NCI-H446 treated with DMSO at 0.1 percent for 48 hours (cell line): Measurements from ENCODE around the gene HSF2BP.
"Not testable (repeated sequence)": the region's sequence is repeated elsewhere in the genome, so short reads cannot be mapped to it uniquely, and the experiment has no call there.

Source experiments
- DNase-seq: peaks from one replicate; lab custom pipeline; 2025; lab: John Stamatoyannopoulos, UW

HSF2BP gene

DNA sequence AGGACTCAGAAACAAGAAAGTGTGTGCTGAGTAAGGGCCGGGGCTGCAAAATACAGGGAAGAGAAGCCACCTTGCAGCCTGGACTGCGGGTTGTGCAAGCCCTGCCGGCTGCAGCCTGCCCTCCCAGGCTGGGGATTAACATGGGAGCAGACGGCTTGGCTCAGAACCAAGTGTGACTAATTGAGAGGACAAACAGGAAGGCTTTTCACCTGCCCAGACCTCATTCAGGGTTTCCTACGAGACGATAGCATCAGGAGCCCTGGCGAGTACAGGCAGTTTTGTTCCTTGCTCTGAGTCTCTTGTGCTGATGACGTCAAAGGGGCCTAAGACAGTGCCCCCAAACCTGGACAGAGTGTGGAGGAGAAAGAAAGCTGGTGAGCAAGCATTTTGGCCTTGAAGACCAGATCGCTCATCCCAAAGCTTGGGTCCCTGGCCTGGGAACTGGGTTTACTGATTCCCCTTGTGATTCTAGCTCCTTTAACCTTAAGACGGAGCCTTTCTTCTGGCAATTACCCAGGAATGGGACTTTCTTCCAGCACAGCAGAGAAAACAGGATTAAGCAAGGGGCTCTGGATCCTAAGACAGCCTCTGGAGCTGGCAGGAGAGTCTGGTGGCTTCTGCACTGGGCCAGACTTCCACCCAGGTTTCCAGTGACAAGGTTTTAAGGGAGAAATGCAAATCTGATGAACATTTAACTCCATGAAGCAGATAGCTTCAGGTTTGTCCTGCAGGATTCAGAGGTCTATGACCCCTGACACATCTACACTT, 142.2 kb downstream of the HSF2BP start:
- not testable (repeated sequence) for DNase-seq

DNA sequence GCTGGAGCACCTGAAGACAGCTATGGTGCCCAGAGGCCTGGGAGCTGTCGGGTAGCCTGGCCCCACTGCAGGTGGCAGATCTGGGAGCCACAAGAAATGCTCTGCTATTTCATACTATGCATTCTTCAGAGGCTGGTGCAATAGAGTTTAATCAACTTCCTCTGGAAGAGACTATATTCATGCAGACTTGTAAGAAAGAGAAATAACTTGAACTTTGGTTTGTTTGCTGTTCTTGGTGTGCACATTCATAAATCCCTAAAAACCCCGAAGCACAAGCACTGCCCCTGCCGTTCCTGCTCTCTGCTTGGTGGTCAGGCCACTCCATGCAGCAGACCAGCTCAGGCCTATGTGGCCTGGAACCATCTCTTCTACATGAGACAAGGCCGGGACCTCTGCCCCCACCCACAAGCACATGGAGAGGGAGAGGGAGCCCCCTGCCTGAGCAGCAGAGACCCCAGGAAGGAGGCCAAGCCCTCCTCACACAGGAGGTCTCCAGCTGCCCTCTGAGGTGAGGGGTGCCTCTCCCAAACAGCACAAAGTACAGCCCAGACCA, 142.9 kb downstream of the HSF2BP start:
- not testable (repeated sequence) for DNase-seq

DNA sequence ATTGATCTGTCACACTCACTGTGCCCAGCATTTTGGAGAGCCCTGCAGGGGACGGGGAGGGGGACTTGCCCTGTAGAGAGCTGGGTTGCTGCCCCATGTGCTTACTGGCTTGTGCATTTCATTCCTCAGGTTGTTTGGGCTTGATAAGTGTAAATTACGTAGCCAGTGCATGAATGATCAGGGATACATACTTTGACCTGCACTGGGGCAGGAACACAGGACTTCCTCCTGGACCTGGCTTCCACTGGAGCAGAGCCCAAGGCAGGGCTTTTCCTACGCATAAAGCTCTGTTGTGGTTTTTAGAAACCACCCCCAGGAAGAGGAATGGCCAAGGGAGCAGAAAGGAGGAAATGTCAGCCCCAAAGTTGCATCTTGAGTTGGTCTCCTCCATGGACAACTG, 144.5 kb downstream of the HSF2BP start:
- DNase-seq = not testable (repeated sequence)

DNA sequence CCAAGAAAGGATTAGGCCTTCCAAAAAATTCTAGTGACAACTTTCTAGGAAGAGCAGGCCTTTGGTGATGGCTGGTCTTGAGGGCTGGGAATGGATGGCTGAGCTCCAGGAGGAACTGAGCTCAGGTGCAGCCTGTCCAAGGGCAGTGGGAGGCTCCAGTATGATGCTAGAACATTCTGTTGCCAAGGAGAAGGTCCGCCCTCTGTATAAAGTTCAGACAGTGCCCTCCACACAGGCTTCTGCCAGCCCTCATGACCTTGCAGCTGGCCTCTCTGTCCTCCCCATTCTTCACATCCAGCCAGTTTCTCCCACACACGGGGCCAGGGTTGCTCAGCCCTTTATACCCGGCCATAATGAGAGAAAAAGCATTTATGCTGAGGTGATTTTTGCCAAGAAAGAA, 146.3 kb downstream of the HSF2BP start:
- DNase-seq = not testable (repeated sequence)

DNA sequence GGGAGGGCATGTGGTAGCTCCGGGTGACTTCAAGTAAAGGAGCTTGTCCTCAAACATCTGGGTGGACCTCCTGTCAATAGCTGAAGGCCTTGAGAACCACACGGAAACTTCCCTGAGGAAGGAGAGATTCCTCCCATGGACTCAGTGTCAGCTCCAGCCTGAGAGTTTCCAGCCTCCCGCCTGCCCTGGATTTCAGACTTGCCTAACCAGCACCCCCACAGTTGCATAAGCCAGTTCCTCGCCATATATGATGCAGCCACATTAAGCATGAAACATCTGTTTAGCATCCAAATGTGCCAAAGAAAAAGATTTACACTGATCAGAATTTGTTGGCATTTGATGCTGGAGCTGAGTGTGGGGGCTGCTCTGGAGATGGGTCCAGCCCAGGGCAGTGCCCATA, 148.1 kb downstream of the HSF2BP start:
- DNase-seq = not testable (repeated sequence)

DNA sequence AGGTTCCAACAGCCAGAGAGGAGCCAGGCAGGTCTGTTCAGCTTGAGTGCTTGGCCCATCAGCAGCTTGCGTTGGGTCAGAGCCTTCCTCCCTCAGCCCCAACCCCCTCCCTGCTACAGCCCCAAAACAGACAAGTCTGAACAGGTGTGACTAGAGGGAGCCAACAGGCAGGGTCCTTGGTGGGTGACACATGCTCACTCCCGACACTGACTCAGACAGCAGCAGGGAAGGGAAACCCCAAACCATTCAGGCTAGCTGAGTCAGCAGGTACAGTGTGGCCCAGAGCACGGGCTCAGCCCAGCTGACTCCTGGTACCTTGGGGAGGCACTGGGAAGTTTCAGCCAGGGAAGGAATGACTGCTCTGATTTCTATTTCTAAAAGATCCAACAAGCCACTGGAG, 148.6 kb downstream of the HSF2BP start:
- not testable (repeated sequence) for DNase-seq

DNA sequence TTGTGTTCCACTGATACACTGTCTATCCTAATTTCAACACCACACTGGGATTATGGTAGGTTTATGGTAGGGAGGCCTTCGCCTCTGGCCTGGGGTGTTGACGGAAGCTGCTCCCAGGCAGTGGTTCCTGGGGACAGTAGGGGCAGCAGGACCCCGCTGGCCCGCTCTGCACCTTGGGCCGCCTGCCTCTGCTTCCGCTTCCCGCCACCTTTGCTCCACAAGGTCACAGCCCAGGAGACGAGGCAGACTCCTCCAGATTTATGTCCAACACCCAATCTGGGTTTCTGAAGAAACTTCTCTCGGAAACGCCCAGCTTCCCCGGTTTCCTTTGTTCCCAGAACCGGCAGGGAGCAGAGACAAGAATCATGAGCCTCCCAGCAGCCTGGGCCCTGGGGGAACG, 155.4 kb downstream of the HSF2BP start:
- not testable (repeated sequence) for DNase-seq

DNA sequence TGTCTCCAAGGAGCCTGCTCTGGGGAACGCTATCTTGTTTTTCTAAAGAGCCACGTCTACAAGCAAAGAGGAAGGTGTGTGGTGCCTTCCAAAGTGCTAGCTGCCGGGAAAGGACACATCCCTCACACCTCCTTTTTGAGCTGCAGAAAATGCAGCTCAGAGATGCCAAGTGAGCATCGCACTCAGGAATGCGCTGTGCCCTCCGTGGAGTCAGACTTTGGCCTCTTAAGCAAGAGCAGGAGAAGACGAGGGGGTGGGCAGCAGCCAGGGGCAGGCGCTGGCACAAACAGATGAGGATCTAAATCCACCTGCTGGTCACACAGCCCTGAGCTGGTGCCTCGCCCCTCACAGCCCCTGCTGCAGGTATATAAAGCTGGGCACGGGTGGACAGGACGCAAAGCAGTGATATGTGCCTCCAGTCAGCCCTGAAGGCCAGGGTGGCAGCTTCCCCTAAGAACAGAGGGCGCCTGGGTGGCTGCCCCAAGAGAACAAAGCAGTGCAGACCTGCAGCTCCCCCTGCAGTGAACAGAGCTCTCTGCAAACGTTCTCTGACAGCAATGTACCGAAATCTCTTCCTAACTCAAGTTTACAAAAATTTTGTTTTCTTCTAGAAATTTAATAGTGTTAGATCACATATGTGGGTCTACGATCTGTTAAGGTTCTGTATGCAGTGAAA, 156.1 kb downstream of the HSF2BP start:
- not testable (repeated sequence) for DNase-seq

DNA sequence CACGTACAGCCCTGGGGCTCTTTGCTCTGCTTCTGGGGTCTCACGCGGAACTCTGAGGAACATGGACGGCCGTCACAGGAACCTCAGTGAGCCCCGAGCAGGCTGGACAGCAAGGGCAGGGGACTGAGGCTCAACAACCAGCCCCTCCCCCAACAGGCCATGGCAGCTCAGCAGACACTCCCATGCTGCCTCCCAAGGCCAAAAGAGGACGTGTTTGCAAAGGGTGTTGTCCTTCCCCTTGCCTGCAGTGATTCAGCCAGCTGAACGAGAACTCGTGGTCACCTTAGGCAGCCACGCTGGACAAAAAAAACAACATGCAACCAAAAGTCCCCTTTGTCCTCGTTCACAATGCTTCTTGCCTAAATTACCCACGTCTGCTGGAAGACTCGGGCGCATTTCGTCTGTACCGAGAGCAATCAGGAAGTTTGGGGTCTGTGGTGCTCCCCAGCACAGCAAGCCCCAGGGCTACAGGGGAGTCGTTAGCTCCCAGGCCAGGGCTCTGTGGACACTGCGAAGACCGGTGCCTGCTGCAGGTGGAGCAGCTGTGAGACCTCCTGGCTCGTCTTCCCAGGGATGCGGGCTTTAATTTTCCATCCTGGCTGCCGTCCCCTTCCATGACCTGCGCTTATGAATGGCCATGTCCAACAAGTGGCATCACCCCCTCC, 156.7 kb downstream of the HSF2BP start:
- DNase-seq = not testable (repeated sequence)

DNA sequence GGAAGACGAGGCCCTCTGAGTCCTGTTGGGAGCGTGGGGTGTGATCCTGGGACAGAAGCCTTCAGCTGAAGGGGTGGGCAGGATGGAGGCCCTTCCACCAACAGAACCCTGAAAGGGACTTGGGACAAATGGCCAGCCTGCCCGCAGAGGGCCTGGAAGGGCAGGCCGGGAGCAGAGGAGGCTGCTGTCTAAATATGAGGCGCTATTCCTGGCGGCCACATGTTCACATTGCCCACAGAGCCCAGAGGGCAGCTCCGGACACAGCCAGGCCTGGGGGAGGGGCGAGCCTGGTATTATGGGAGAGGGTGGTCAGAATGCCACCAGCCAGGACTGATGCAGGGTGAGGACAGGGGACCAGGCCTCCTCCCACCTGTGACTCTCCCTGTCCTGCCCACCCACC, 160.4 kb downstream of the HSF2BP start:
- not testable (repeated sequence) for DNase-seq

DNA sequence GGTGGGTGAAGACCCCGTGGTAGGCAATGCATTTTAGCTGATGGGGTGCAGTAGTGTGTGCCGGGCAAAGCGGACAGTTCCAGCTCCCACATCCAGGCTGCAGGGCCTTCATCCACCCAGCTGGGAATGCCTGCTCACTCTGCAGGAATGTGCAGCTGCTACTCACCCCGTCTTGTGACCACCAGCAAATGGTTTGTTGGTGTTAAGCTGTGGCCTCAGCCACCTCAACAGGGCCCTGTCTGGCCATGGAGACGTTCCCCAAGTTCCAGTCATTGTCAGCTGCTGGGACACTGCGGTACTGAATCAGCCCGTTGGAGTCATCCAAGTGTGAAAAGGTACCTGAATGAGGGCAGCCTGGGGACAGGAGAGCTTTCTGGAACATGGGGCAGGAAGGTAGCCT, 161.2 kb downstream of the HSF2BP start:
- not testable (repeated sequence) for DNase-seq

DNA sequence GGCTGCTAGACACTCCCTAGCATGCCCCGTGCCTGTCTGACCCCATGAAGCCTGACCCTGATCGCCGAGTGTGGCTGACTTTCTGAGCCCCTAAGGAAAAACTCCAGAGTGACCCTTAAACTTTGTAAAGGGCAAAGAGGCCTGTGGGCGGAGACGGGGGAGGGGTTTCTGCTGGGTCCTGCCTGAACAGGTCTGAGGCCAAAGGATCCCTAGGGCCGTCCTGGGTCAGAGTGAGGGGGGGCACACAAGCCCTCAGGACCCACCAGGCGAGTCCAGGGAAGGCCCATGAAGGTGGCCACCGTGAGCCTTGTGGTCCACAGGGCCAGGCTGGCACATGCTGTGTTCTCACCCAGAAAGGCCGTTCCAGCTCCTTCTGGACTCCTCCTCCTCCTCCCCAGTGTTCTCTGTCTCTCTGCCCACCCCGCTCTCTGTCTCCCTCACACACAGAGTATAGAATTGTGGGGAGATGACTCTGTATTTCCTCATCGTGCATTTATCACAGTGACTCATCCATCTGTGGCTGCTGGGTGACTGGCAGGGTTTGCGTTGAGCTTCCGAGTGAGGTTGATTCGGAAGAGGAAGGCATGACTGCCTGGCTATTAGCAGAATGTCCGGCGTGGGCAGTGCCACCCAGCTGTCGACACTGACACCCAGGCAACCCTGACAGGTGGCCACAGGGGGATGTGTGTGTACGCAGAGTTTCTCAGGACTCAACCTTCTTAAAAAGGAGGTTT, 164.8 kb downstream of the HSF2BP start:
- not testable (repeated sequence) for DNase-seq

DNA sequence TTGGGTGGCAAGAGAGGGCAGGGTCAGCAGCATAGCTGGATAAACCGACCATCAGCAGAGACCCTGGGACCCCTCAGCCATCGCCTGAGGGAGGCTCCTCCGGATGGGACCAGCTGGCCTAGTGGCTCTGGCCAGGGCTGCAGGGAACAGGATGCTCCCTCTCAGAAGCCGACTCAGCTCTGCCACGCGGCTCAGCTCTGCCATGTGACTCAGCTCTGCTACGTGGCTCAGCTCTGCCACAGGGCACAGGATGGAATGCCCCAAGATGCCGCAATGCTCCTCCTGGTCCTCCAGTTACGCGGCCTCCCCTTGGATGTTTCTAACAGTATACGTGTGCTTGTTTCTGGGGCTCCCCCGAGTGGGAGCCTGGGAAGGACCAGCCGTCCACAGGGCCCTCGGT, 165.8 kb downstream of the HSF2BP start:
- not testable (repeated sequence) for DNase-seq

DNA sequence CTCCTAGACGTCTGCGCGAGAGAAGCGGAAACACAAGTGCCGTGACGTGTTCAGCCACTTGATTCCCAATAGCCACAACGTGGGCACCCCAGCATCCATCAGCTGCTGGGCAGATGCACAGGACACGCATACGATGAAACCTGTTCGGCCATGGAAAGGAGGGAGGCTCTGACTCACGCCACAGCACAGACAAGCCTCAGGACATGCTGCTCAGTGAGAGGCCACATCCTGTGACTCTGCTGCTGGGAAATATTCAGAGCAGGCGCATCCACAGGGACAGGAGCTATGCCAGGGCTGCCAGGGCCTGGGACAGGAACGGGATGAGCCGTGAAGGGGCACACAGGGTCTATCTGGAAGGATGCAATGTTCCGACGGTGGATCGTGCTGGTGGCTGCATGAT, 171.1 kb downstream of the HSF2BP start:
- not testable (repeated sequence) for DNase-seq

DNA sequence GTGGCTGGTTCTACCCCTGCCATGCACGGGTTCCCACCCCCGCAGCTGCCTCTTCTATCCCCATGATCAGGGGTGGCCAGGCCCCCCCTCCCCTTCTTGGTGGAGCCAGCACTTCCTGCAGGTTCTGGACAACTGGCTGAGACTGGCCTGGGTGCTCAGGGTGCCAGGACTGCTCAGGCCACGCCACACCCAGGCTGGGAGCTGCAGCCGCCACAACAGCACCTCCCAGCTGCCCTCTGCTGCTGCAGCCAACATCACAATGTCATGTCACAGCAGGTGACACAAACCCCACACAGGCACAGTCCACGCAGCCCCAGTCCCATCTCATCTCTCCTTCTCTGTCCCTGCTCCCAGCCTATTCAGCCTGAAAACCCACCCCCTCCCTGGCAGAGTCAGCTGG, 173.2 kb downstream of the HSF2BP start:
- DNase-seq = not testable (repeated sequence)

DNA sequence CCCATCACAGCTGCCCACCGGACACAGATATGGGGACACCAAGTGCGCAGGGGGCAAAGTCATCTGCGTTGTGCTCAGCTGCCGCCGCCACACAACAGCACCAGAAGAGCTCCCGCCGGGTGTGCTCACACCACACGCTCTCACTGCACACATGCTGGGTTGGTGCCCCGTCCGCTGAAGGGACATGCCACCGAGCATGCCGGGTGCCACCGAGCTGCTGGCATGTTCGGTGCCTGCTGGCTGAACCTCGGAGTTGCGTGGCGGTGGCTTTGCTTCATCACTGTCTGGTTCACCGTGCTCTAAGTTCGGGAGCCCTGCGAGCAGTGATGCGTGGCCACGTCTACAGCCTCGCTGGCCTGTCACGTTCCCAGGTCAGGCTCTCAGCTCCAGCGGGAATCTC, 174.3 kb downstream of the HSF2BP start:
- DNase-seq = not testable (repeated sequence)

DNA sequence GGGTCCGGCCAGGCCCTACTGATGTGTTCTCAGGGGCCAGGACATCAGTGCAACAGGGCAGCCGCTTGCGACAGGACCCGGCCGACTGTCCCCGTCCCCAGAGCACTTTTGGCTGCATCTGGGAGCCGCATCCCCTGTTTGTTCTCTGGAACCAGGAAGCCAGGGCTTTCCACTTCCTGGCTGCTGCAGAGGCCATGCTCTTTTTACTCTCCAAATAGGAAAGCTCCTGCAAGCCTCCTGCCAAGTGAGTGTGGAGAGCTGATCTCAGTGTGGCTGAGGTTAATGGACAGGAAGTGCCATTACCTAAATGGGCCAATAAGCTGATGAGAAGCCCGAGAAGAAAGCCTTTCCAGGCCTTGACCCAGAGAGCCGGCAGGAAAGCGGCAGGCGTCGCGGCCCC, 180.1 kb downstream of the HSF2BP start:
- not testable (repeated sequence) for DNase-seq
